SU-DHL-6 (cell line): ENCODE measurements around the gene TTYH3.
"Not testable (repeated sequence)": the region's sequence is repeated elsewhere in the genome, so short reads cannot be mapped to it uniquely, and the experiment has no call there.

Experiments
- EZH2phosphoT487 ChIP-seq: fragments of 200-600 bp; sonication (generic), shearing (Covaris generic); conservative IDR thresholded peaks from 2 replicates; pipeline ENCODE4 v1.6.1; 2018; ENCODE audit warnings: mild to moderate bottlenecking, antibody characterized with exemption, low read length, moderate library complexity, mixed read lengths
- TF ChIP-seq, protein P1 (sequence below): fragments of 200-600 bp; sonication (generic); IDR thresholded peaks from one replicate; pipeline ENCODE4 v1.5.1; 2017; ENCODE audit warnings: antibody characterized with exemption, mild to moderate bottlenecking, low read length, moderate library complexity; ENCODE audit not compliant: insufficient read depth, poor library complexity, severe bottlenecking

DNA sequence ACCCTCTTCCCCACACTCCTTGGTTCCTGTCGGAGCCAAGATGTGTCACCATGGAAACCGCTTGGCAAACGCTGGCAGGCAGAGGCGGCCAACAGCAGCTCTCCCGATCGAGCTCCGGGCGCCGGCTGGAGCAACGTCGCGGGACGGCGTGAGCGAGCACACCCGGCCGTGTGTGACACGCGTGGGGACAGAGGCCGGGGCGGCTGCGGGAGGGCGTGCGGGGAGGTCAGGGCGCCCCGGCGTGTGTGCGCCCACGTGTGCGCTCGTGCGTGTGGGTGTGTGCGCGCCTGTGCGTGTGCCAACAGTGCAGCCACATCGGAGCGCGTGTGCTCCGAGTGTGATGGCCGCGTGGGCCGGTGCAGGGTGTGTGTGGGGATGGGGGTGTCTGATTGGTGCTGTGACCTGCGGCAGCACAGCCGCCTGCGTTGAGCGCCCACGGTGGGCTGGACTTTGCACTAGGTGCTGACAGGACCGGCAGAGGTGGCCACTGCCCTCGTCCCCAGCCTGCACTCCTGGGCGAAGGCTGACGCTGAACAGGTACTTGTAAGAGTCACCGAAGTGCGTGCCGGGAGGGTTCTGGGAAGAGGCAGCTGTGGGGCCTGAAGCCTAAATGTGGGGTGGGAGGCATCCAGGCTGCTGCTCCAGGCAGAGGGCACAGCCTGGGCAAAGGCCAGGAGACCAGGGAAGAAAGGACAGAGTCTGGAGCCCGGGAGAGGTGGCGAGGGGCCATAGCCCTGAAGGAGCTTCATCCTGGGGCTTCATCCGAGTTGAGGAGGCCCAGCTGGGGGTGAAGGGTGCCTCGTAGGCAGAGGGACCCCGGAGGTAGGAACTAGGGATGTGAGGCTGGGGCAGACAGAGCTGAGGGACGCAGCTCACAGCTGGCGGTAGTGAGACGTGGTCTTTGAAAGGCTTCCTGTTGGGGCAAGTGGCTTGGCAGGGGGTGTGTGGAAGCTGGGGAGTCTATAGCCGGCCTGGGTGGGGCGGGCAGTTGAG, 47.6 kb downstream of the TTYH3 start:
- TF ChIP-seq, protein P1, sequence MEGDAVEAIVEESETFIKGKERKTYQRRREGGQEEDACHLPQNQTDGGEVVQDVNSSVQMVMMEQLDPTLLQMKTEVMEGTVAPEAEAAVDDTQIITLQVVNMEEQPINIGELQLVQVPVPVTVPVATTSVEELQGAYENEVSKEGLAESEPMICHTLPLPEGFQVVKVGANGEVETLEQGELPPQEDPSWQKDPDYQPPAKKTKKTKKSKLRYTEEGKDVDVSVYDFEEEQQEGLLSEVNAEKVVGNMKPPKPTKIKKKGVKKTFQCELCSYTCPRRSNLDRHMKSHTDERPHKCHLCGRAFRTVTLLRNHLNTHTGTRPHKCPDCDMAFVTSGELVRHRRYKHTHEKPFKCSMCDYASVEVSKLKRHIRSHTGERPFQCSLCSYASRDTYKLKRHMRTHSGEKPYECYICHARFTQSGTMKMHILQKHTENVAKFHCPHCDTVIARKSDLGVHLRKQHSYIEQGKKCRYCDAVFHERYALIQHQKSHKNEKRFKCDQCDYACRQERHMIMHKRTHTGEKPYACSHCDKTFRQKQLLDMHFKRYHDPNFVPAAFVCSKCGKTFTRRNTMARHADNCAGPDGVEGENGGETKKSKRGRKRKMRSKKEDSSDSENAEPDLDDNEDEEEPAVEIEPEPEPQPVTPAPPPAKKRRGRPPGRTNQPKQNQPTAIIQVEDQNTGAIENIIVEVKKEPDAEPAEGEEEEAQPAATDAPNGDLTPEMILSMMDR: not testable (repeated sequence)
- TF ChIP-seq EZH2phosphoT487: not testable (repeated sequence)
